ENCODE measurements around the gene HACD2.

- TF ChIP-seq CTCF (conservative IDR thresholded peaks at IDR 0.05; ENCODE audit: low read length) (no peak), EZH2phosphoT487 (IDR thresholded peaks at IDR 0.05; ENCODE audit: borderline replicate concordance) (no peak)
Measured at GRCh38 chr3:123623346-123623880, 38.6 kb upstream of the HACD2 start.
